Cardiac muscle cell (in vitro differentiated cells and primary cell): ENCODE results near the gene KDM4C. TPM values are rescaled to one million over a fixed set of nuclear protein-coding genes. Genes with fewer than 3 reads are reported as not detected.

Experiments used
- DNase-seq, 2 donors: peaks; one replicate each; pipeline versions ENCODE4 v3.0.0 to v3.0.0-alpha.2; 2010 to 2017; ENCODE audit warnings: low read depth in 1 of 2, low spot score in 1 of 2
- H3K27ac ChIP-seq: fragments of 200-600 bp; sonication (generic); 2 replicates; pipeline ENCODE4 v1.5.1; 2016
- H3K27me3 ChIP-seq: fragments of 200-600 bp; sonication (generic); 2 replicates; pipeline ENCODE4 v1.6.0; 2016; ENCODE audit warnings: control low read depth
- H3K36me3 ChIP-seq: fragments of 200-600 bp; sonication (generic); 2 replicates; pipeline ENCODE4 v1.5.1; 2016; ENCODE audit warnings: control low read depth
- H3K4me1 ChIP-seq: fragments of 200-600 bp; sonication (generic); 2 replicates; pipeline ENCODE4 v1.8.1; 2017; ENCODE audit warnings: low read depth, mild to moderate bottlenecking, mixed run types
- H3K4me3 ChIP-seq: fragments of 200-600 bp; sonication (generic); 2 replicates; pipeline ENCODE4 v1.5.1; 2016; ENCODE audit warnings: mild to moderate bottlenecking
- H3K9me3 ChIP-seq: fragments of 200-600 bp; sonication (generic); 2 replicates; pipeline ENCODE4 v1.5.1; 2017; ENCODE audit warnings: low read depth, mild to moderate bottlenecking, control low read depth
- polyA plus RNA-seq: library from polyadenylated mRNA; unstranded; fragments of >200 nt; fragmentation: Nextera tagmentation; extraction: Ambion mirVana; gene quantifications from 2 replicates; pipeline ENCODE4 v1.2.1, GENCODE V29; 2016
- total RNA-seq: library from RNA; depleted of rRNA; stranded (reverse); fragments of >200 nt; gene quantifications from 2 replicates; pipeline ENCODE4 v1.2.3, GENCODE V29; 2016
- TF ChIP-seq, protein P1 (sequence below): IDR thresholded peaks from 2 replicates; pipeline ENCODE4 v1.5.1; 2012; ENCODE audit warnings: low read depth, mild to moderate bottlenecking, low read length

The KDM4C gene
- total and polyA plus RNA-seq, 2 experiments from 2014 or later: 15.1 to 32.0 TPM

- Histone ChIP-seq H3K36me3 (no peaks in the 10 kb centered on the region), H3K9me3 (no peaks in the 10 kb centered on the region), H3K4me3 (no peak overlapping the region), H3K4me1 (peaks cover 46% of the 10 kb centered on the region), H3K27me3 (no peaks in the 10 kb centered on the region), H3K27ac (peak overlapping the region; percentile 80)
- TF ChIP-seq, protein P1, sequence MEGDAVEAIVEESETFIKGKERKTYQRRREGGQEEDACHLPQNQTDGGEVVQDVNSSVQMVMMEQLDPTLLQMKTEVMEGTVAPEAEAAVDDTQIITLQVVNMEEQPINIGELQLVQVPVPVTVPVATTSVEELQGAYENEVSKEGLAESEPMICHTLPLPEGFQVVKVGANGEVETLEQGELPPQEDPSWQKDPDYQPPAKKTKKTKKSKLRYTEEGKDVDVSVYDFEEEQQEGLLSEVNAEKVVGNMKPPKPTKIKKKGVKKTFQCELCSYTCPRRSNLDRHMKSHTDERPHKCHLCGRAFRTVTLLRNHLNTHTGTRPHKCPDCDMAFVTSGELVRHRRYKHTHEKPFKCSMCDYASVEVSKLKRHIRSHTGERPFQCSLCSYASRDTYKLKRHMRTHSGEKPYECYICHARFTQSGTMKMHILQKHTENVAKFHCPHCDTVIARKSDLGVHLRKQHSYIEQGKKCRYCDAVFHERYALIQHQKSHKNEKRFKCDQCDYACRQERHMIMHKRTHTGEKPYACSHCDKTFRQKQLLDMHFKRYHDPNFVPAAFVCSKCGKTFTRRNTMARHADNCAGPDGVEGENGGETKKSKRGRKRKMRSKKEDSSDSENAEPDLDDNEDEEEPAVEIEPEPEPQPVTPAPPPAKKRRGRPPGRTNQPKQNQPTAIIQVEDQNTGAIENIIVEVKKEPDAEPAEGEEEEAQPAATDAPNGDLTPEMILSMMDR: no peak
- DNase-seq: no peak
Measured at GRCh38 chr9:7056254-7056653, 298.5 kb downstream of the KDM4C start.

- no peaks in the 10 kb centered on the region for H3K27me3 ChIP-seq
- TF ChIP-seq, protein P1: no peak
- no peak overlapping the region for H3K4me3 ChIP-seq
- DNase-seq: no peak
- no peak overlapping the region for H3K27ac ChIP-seq
- H3K36me3 ChIP-seq: no peaks in the 10 kb centered on the region
- H3K4me1 ChIP-seq: peaks cover 42% of the 10 kb centered on the region
- no peaks in the 10 kb centered on the region for H3K9me3 ChIP-seq
Measured at GRCh38 chr9:7058473-7058872, 300.7 kb downstream of the KDM4C start.

- H3K9me3 ChIP-seq: no peaks in the 10 kb centered on the region
- peaks cover 17% of the 10 kb centered on the region for H3K4me1 ChIP-seq
- H3K4me3 ChIP-seq: no peak overlapping the region
- peak overlapping the region; percentile 27 for H3K27ac ChIP-seq
- TF ChIP-seq, protein P1: no peak
- no peaks in the 10 kb centered on the region for H3K27me3 ChIP-seq
- no peaks in the 10 kb centered on the region for H3K36me3 ChIP-seq
- no peak for DNase-seq
Measured at GRCh38 chr9:7067169-7067568, 309.4 kb downstream of the KDM4C start.

DNA sequence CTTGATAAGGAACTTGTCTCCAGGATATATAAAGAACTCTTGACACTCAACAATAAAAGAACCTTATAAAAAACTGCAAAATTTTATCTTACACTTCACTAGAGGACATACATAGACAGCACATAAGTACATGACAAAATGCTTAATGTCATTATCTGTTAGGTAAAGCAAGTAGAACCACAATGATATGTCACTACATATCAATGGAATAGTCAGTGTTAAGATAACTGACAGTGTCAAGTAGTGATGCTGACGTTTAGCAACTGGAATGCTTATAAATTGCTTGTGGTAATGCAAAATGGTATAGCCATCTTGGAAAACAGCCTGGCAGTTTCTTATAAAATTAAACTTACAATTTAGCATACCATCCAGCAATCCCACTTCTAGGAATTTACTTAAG is 314.1 kb downstream of the KDM4C start:
- H3K36me3 ChIP-seq: no peaks in the 10 kb centered on the region
- no peak for DNase-seq
- H3K27ac ChIP-seq: no peak overlapping the region
- TF ChIP-seq, protein P1: no peak
- H3K27me3 ChIP-seq: no peaks in the 10 kb centered on the region
- no peak overlapping the region for H3K4me3 ChIP-seq
- H3K4me1 ChIP-seq: peaks cover 23% of the 10 kb centered on the region
- H3K9me3 ChIP-seq: no peaks in the 10 kb centered on the region

DNA sequence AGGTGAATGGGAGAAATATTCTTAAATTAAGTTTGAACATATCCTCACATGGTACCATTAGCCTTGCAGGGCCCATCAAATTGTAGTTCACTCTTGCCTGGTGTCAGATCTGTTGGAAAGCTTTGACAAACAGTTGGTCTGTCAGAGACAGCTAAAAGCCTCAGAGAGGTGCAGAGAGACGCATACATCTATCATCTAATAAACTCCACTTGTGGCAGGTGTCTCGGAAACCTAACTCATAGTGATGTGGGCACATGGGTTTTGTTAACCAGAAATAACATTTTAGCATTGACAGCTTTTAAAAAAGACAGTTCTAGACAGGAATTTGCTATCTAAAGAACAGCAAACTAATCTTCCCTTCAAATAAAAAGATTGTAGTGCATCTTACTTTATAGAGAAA is 315.9 kb downstream of the KDM4C start:
- DNase-seq: no peak
- no peaks in the 10 kb centered on the region for H3K9me3 ChIP-seq

More for the DNA sequence above, 315.9 kb downstream of the KDM4C start:
- no peaks in the 10 kb centered on the region for H3K27me3 ChIP-seq
- no peak overlapping the region for H3K4me3 ChIP-seq
- H3K4me1 ChIP-seq: peaks cover 16% of the 10 kb centered on the region
- no peaks in the 10 kb centered on the region for H3K36me3 ChIP-seq
- TF ChIP-seq, protein P1: no peak
- H3K27ac ChIP-seq: no peak overlapping the region
